HG03521 (cell line): ENCODE results near the gene ANKRD11.

Experiments used
- ATAC-seq: cut with Tn5 transposase; IDR thresholded peaks from one replicate; pipeline ENCODE4 v1.9.1; 2021; ENCODE audit warnings: mild to moderate bottlenecking, moderate library complexity; ENCODE audit not compliant: unreplicated experiment

ANKRD11 gene

DNA sequence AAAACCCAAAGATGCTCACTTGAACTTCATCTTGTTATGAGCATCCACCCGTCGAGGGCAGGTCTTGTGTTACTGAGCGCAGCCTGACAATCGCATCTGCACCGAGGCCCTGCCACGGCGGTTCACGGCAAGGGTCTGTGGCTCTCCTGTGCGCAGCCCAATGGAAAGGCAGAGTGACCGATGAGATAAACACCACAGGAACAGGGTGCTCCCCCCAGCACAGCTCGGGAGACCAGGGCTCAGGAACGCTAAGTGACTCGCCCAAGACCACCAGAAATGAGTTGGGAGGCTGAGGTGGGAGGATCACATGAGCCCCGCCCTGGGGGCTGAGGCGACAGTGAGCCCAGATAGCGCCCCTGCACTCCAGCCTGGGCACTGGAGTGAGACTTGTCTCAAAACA, 134.7 kb downstream of the ANKRD11 start:
- no peak for ATAC-seq

DNA sequence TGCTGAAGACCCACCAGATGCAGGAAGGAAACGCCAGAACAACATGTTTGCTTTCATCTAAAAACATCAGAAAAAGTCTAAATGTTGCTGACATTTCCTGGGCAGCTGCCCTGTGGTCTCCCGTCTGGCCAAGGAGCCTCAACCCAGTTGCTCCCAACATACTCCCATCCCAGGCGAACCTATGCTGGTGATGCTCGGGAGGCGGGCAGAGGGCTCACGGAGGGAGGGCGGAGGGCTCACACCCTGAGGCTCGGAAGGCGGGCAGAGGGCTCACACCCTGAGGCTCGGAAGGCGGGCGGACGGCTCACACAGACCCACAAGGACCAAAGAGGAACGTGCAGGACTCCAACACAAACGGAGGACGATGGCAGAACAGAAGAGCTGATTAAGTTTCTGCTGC, 135.4 kb downstream of the ANKRD11 start:
- no peak for ATAC-seq

DNA sequence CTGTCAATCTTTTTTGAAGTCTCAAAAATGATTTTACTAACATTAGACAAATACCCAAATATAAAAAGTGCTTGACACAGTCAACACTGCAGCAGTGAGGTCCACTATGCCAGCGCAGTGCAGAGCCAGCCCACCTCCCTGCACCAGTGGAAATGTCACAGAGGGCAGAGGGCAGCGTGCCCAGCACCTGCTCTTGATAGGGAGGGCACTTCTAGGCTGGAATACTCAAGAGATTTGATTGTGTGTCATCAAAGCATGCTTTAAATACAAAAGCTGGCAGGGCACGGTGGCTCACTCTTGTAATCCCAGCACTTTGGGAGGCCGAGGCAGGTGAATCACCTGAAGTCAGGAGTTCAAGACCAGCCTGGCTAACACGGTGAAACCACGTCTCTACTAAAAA, 136.0 kb downstream of the ANKRD11 start:
- no peak for ATAC-seq

DNA sequence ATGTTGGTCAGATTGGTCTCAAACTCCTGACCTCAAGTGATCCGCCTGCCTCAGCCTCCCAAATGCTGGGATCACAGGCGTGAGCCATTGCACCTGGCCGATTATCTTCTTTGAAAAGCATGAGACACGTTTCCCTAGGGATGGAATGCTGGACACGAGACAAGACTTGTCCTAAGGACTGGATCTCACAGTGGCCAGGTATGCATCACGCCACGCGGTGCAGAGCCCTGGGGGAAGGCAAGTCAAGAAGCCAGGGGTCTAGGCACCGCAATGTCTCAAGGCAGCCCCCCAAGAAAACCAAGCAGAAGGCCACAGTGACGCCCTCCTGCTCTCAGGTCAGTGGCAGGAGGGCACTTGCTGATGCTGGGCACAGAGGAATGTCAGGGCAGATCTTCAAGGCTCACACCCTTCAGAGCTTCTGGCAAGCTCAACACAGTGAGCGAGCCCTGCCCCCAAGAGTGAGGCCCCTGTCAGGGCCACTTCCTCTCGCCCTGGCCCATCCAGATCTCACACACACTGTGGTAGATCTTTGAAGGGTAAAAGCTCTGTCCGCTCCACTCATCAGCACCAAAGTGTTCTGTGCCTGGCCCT, 138.2 kb downstream of the ANKRD11 start:
- ATAC-seq: no peak

DNA sequence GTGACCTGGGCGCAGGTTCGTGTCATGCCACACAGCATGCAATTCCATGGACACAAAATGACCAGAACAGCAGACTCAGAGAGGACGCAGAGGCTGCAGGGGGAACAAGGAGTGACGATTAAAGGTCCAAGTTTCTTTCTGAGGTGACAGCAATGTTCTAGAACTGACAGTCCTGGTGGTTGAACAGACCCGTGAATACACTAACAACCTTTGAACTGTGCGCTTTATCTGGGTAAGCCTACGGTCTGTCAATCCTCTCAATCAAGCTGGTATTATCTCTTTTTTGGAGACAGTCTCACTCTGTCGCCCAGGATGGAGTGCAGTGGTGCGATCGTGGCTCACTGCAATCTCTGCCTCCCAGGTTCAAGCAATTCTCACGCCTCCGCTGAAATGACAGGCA, 138.7 kb downstream of the ANKRD11 start:
- no peak for ATAC-seq

DNA sequence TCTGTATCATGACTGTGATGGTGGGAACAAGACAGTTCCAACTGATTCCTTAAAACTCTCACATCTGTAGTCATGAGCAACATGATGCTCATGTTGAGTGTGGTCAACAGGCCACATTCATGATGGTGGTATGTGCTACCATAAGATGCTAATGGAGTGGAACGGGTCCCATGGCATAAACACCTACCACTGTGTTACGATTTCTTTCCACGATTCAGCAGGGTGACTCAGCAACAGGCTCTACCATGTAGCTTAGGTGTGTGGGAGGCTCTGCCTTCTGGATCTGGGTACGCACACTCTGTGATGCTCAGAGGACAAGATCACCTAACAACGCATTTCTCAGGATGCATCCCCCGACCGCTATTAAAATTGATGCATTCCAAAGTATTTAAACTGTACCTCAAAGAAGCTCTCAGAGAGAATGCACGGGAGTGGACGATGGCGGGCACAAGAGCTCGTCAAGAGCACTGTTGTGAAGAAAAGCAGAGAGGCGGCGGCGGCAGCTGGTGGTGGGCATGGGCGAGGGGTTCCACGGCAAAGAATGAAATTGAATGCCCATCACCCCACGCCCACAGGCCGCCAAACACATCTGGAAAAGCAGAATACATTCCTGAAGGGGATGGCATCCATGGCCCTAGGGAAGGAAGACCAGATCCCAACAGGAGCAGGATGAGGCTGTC, 139.5 kb downstream of the ANKRD11 start:
- no peak for ATAC-seq

DNA sequence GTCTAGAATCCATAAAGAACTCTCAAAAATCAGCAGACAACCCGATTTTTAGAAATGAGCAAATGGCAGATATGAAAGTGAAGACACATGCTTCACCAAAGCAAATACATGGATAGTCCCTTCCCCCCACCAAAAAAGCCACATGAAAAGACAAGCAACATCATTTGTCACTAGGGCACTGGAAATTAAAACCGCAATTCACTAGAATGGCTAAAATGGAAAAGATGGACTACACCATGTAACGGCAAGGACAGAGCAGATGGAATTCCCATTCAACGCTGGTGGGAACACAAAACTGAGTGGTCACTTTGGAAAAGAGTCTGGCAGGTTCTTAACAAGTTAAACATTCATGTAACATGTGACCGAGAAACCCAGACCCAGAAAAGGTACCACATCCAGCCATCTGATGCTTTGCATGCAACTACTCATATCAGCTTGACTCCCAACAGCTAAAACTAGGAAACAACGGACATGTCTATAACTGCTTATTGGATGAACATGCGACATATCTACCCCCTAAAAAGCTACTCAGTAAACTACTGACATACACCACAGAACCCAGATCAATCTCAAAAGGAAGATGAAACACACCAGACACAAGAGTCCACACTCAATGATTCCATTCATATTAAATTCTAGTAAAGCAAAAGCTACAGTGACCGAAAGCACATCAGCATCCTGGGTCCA, 140.3 kb downstream of the ANKRD11 start:
- ATAC-seq: no peak

DNA sequence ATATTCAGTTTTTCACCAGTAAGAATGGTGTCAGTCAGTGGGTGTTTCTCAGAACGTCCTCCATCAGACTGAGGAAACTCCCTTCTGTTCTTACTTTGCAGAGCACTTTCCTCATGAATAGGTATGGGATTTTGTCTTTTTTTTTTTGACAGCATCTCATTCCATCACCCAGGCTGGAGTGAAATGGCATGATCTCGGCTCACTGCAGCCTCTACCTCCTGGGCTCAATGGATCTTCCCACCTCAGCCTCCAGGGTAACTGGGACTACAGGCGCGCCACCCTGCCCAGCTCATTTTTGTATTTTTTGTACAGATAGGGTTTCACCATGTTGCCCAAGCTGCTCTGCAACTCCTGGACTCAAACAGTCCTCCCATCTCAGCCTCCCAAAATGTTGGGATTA, 142.6 kb downstream of the ANKRD11 start:
- ATAC-seq: no peak

DNA sequence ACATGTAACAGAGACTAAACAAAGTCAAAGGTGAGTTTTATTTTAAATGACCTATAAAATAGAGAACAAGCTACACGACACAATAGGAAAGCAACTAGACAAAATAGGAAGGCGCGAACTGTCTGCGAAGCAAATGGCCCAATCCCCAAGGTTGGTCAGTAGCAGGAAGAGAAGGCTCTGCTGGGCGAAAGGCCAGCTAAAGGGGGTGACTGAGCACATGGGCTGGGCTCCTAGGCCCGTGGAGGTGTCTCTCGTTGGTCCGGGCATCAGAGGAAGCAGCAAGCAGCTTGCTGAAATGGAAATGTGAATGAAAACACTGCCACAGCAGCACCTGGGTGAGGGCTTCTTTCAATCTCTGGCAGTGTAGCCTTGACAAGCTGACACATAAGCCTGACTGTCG, 143.5 kb downstream of the ANKRD11 start:
- ATAC-seq: no peak

DNA sequence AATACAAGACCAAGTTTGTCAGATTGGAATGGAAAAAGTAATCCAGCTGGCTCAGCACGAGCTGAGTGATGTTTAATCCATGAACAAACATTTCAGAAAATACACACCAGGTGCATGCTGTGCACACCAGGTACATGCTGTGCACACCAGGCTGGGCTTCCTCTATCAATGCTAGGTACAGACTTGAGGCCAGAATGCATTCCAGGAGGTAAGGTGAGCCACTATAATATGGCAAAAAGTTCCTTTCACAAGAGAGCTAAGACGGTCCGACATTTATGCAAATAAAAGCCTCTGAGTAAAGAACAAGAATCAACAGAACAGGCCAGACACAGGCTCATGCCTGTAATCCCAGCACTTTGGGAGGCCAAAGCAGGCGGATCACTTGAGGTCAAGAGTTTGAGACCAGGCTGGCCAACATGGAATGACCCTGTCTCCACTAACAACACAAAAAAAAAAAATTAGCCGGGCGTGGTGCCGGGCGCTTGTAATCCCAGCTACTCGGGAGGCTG, 144.7 kb downstream of the ANKRD11 start:
- ATAC-seq: no peak

DNA sequence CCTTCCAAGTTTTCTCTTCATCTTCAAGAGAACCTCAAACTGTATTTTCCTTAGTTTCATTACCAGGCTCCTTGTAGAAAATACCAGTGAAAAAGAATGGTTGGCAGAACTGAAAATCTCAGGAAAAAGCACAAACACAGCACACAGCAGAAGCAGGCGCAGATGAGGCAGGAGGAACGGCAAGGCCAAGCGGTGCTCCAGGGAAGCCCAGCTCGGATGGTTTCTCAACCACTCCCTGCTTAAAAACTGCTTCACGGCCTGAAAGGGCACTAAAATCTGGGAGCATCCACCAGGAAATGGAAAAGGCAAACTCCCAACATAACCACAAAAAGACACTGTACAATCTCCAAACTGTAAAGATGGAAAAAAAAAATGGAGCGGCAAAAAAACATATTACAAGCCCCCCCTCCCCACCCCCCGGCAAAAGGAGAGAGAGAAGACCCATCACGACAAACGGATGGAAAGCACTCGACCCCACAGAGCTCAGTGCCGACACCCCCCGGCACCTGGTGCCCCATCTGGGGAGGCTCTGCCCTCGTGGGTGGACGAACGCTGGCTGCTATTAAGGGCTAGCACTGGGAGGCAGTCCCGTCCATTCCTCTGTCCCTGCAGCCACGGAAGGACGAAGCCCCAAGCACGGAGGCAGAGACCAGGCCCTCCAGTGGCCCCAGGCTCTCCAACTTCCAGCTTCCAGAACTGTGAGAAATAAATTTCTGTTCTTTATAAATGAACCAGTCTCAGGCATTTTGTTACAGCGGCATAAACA, 145.3 kb downstream of the ANKRD11 start:
- ATAC-seq: no peak

DNA sequence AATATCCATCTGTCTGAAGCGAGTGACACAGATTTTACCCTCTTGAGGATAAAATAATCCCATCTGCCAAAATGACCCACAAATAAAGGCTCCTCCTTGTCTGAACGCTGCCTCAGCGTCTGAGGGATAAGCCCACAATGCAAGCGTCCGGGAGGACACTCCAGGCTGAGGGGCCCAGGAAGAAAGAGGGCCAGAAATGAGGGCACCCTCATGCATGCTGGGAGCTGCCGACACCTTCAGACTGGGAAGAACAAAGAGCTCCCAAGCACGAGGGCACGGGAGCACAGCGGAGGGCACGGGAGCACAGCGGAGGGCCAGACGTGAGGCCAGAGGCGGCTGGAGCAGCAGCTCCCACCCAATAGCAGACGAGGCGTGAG, 145.9 kb downstream of the ANKRD11 start:
- ATAC-seq: no peak

DNA sequence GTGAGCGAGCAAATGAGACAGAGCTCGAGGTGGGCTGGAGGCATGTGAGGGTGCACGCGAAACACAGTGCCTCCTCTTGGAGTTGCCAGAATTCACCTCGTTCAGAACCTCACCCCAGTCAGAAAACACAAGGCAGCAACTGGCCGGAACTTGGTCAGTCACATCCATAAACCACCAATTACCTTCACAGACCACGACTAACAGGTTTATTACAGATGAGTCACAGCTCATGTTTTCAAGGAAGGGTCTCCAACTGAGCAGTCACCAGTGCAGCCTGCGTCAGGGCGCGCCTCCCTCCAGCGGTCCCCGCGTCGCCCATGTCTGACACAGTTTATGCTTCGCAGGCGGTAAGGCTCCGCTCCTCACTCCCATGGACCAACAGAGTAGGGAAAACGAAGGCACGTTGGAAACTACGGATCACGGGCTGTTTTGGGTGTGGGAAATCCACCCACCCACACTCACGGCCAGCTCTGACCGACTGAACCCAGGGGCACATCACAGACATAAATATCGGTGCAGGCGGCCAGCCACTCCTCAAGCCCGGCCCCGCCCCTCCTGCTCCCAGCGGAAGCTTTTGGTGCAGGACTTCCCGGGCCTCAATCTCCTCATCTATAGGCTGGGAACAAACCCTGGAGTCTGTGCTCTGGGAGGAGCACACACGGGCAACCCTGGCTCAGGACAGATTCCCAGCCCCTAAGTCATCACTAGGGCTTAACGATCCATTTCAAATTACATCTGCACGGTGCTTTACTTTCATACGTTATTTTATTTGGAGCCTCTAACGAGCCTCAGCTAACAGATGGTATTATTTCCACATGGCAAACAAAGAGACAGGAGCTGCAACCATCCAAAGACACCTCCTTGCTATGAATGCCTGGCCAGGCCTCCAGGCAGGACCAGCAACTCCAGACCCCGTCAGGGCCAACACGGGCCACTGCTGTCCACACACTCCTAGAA, 146.6 kb downstream of the ANKRD11 start:
- no peak for ATAC-seq

DNA sequence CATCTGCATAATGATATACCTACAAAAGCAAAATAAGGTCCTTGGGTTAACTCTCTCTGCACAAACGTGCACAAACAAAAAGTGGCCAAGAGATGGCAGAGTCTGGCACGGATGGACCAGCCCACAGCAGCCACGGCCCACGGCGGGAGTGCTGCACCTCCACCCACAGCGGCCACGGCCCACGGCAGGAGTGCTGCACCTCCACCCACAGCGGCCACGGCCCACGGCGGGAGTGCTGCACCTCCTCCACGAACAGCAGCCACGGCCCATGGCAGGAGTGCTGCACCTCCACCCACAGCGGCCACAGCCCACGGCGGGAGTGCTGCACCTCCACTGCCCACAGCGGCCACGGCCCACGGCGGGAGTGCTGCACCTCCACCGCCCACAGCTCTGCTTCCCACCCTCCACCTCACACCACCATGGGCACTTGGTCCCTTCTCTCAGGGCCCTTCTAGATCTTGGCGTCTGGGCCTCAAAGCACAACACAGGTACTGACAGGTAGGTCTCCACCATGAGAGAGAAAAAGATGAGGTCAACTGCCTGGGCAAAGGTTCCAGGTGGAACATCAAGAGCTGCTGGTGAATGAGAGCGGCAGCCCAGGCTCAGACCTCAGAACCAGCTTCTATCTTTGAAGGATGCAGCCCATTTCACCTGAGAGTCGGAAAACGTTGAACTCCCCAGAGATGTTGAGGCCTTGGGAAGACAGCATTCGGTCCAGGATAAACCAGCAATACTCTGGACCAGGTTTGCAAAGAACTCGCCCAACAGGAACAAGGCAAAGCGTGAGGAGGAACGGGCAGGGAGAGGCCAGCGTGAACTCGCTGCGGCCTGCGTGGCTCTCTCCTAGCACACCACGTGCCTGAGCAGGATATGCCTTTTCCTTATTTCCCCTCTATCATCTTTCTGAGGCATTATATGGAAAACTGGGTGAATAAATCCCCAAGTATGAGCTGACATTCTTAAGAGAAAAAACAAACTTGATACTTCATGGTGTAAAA, 148.4 kb downstream of the ANKRD11 start:
- ATAC-seq: no peak

DNA sequence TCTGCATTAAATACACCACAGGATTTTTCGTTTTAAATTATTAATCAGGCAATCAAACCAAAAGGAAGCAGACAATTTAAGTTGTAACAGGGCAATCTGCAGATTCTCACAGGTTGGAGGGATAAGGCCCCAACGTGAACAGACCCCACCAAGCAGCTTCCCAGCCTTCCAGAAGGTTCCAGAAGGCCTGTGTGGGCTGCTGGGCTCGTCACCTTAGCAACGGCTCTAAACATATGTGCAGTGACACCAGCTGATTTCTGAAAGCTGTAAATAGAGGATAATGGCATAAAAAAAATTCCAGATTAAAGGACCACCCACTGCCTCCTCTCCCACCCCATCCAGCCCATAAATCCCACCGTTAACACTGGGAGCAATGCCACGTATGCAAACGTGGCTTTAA, 149.1 kb downstream of the ANKRD11 start:
- no peak for ATAC-seq

DNA sequence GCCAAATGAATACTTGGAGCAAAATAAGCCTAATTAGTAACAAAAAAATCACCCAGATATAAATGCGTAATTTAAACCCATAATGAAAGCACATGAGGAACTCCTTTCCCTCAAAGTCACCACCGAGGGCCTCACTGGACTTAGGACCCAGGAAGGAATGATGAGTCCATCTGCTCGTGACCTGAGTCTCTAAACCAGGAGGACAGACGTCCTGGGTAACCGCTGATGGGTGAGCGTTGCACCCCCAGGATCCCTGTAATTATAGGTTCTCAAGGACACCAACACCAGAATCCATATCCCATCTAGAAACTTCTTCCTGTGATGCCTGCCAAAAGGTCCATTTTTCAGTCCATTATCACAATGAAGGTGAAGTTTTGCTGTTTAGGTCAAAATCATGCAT, 151.5 kb downstream of the ANKRD11 start:
- ATAC-seq: no peak

DNA sequence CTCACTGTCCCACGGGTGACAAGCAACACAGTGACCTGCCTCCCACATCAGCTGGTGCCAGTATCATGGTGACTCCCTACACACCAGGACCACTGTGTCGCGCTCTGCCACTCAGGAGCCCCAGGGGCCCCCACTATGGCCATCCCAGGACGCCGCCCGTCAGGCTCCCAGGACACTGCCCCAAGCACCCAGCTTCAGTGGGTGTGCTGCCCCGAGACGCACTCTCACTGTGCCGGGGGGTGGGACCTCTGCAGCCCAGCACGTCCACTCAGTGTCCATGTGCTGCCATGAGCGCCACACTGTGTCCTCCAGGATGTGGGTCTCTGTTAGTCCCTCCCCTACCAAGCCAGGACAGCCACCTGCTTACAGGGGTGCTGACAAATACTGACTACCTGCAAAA, 152.4 kb downstream of the ANKRD11 start:
- ATAC-seq: no peak

DNA sequence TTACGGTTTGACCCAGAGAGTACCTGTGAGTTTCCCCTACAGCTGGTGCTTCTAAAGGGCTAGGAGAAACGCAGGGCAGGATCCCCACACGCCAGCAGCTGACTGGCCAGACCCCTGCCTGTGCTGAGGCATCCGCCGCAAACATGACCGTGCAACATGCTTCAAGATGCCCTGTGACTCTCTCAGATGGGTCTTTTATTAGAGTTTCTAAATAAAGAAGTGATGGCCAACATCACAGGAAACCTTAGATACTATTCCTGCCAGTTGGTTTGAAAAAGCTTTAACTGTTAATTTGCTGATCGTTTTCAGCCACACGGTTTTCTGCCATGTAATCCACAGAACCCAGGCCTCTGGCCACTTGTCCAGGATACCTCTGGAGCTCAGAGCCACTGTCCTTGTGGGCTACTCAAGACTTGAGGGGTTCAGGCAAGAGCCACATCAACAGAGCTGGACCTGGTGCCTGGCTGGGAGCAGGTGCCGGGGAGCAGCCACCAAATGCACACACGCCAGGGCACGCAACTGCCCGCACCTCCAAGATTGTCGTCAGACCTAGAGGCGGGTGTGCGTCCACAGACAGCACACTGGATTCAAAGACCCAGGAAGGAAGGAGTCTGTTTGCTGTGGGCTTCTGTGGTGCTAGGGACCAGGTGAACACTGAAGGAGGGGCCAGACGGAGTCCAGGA, 154.4 kb downstream of the ANKRD11 start:
- ATAC-seq: no peak
